Testis (tissue), 3 donors: Measurements from ENCODE around the gene C6orf132. TPM values are rescaled to one million over a fixed set of nuclear protein-coding genes. Genes with fewer than 3 reads are reported as not detected.

Experiments
- DNase-seq: peaks from one replicate; pipeline ENCODE4 v3.0.0-alpha.2; 2019
- H3K27ac ChIP-seq, 2 donors: fragments of 200-600 bp; sonication (generic); one replicate each; pipeline ENCODE4 v1.5.1; 2019
- H3K27me3 ChIP-seq: fragments of 200-600 bp; sonication (generic); one replicate; pipeline ENCODE4 v1.5.1; 2019
- H3K36me3 ChIP-seq: fragments of 200-600 bp; sonication (generic); one replicate; pipeline ENCODE4 v1.5.1; 2017; ENCODE audit warnings: low read depth; ENCODE audit errors: missing control alignments
- H3K4me1 ChIP-seq: fragments of 200-600 bp; sonication (generic); one replicate; pipeline ENCODE4 v1.5.1; 2019
- H3K4me3 ChIP-seq, 2 donors: fragments of 200-600 bp; sonication (generic); one replicate each; pipeline ENCODE4 v1.5.1; 2017 to 2019
- H3K9me3 ChIP-seq: fragments of 200-600 bp; sonication (generic); one replicate; pipeline ENCODE4 v1.5.1; 2017
- POLR2A ChIP-seq: fragments of 450-650 bp; IDR thresholded peaks from one replicate; pipeline ENCODE4 v1.6.1; 2017; ENCODE audit warnings: antibody characterized with exemption, mild to moderate bottlenecking, moderate library complexity
- WGBS, 2 donors: methylation state at CpG; one replicate each; pipeline ENCODE4 v1.1.5; 2018; 5-methylcytosine and 5-hydroxymethylcytosine counted together
- intact Hi-C: fragments of 100-400 bp; cut with DNase I; formaldehyde crosslinking; loops from one replicate; pipeline ENCODE4 v1.15.1; 2023; ENCODE audit warnings: low total_unique reads
- polyA plus RNA-seq: library from polyadenylated mRNA; stranded (reverse); fragments of 350-450 nt; fragmentation: Illumina TruSeq; extraction: RNeasy Lipid Tissue Mini Kit (QIAGEN cat#74804); gene quantifications from one replicate; pipeline ENCODE4 v1.2.3, GENCODE V29; 2014; ENCODE audit warnings: low read depth, low replicate concordance; ENCODE audit not compliant: insufficient read depth
- total RNA-seq, 2 donors: library from RNA; depleted of rRNA; stranded (reverse); fragments of >200 nt; gene quantifications; one replicate each; pipeline ENCODE4 v1.2.3, GENCODE V29; 2016
- TF ChIP-seq, protein P1 (sequence below), 3 experiments: fragments of 450-650 bp in 2 of 3; fragments of 200-600 bp in 1 of 3; sonication (generic) in 1 of 3; IDR thresholded peaks; one replicate each; pipeline ENCODE4 v1.5.1; 2016 to 2019; ENCODE audit warnings: antibody characterized with exemption in 3 of 3, mild to moderate bottlenecking in 2 of 3, moderate library complexity in 1 of 3

Gene C6orf132
- total and polyA plus RNA-seq, 3 donors from 2014 or later = 1.1 to 2.0 (median 1.3) TPM

DNA sequence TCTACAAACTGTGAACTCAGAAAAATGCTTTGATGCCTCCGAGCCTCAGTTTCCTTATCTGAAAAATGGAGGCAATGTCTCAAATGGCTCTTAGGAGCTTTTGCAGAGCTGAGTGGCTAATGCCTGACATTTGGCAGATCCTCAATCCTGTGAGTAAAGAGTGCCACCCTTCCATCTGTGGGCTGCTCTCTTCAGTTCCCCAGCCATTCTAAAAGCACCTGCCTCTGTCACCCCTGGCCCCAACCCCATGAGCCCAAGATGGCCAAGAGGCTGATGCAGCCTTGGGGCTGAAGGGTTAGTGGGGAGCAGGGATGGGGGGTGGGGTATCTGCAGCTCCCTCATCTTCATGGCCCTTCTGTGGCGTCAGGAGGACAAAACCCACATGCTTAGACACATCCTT lies 16.2 kb upstream of the C6orf132 start:
- TF ChIP-seq POLR2A = no peak
- TF ChIP-seq, protein P1, sequence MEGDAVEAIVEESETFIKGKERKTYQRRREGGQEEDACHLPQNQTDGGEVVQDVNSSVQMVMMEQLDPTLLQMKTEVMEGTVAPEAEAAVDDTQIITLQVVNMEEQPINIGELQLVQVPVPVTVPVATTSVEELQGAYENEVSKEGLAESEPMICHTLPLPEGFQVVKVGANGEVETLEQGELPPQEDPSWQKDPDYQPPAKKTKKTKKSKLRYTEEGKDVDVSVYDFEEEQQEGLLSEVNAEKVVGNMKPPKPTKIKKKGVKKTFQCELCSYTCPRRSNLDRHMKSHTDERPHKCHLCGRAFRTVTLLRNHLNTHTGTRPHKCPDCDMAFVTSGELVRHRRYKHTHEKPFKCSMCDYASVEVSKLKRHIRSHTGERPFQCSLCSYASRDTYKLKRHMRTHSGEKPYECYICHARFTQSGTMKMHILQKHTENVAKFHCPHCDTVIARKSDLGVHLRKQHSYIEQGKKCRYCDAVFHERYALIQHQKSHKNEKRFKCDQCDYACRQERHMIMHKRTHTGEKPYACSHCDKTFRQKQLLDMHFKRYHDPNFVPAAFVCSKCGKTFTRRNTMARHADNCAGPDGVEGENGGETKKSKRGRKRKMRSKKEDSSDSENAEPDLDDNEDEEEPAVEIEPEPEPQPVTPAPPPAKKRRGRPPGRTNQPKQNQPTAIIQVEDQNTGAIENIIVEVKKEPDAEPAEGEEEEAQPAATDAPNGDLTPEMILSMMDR (IDR thresholded peaks at IDR 0.05) = no peak
- DNase-seq = no peak
- intact Hi-C loops = no loop called here
- Histone ChIP-seq H3K9me3 (no peaks in the 10 kb centered on the region), H3K27ac (no peak overlapping the region), H3K4me3 (no peak overlapping the region), H3K4me1 (no peaks in the 10 kb centered on the region), H3K27me3 (no peaks in the 10 kb centered on the region), H3K36me3 (no peaks in the 10 kb centered on the region)
- 94 to 96% methylated on average over 2 of the region's 2 CpGs for WGBS, 2 donors

DNA sequence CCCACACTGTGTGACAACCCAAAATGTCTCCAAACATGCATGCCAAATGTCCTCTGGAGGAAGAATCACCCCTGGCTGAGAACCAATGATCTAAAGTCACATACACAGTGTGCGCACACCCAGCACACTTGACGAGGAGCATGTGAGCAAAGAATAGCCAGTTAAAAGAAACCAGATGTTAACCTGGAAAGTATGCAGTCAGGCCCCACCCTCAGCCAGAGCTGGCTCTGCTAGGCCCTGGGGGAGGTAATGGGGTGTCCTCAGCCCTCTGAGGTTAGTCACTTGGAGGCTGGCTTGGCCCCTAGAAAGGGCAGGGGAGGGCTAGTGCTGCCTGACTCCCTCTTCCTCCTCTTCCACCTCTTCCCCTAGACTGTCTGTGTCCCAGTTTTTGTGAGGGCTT lies 15.6 kb upstream of the C6orf132 start:
- Histone ChIP-seq H3K36me3 (no peaks in the 10 kb centered on the region), H3K9me3 (no peaks in the 10 kb centered on the region), H3K27me3 (no peaks in the 10 kb centered on the region), H3K4me1 (no peaks in the 10 kb centered on the region), H3K4me3 (no peak overlapping the region), H3K27ac (no peak overlapping the region)
- TF ChIP-seq POLR2A = no peak
- TF ChIP-seq, protein P1 (IDR thresholded peaks at IDR 0.05) = no peak
- 70 to 73% methylated on average over 2 of the region's 2 CpGs for WGBS, 2 donors
- no peak for DNase-seq
- intact Hi-C loops = no loop called here

DNA sequence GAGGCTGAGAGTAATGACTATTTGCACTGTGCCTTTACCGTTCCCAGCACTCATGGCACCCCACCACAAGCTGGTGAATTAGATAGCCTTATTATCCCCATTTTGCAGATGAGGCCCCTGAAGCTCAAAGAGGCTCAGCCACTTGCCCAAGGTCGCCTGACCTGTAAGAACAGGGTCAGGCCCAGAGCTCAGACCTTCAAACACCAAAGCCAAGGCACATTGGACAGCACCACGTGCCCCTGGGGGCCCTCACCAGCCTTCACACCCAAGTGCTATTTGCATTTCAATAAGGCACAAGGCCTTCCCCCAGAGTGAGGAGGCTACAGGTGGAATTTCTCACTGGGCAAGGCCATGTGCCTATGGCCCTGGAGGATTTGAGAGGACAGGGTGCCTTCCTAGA lies 14.2 kb upstream of the C6orf132 start:
- Histone ChIP-seq H3K9me3 (no peaks in the 10 kb centered on the region), H3K4me3 (no peak overlapping the region), H3K36me3 (no peaks in the 10 kb centered on the region), H3K4me1 (no peaks in the 10 kb centered on the region), H3K27ac (no peak overlapping the region), H3K27me3 (no peaks in the 10 kb centered on the region)
- intact Hi-C loops = no loop called here
- DNase-seq = no peak
- 82 to 86% methylated on average over 2 to 3 of the region's 3 CpGs for WGBS, 2 donors
- TF ChIP-seq, protein P1 (IDR thresholded peaks at IDR 0.05) = no peak
- TF ChIP-seq POLR2A = no peak

DNA sequence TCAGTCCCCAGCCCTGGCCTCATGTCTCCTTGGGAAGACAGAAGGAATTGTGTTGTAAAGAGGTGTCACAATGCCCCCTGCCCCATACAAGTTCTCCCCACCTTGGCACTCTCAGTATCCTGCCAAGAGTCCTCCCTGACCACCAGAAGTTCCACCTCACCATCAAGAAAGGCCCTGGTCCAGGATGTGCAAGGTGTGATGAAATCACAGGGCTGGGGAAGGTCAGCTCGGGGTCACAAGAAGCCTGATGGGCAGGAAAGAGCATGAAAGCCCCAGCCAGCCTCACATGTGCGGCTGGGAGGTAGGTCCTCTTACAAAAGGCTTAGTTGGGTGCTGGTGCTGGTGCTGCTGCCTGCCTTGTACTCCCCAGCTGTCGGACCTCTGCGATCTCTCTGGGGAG lies 12.9 kb upstream of the C6orf132 start:
- intact Hi-C loops = no loop called here
- H3K4me1 ChIP-seq = no peaks in the 10 kb centered on the region

More for the DNA sequence above, 12.9 kb upstream of the C6orf132 start:
- WGBS, 2 donors = 93 to 97% methylated on average over 4 of the region's 4 CpGs
- no peak for DNase-seq
- H3K4me3 ChIP-seq = no peak overlapping the region
- TF ChIP-seq, protein P1 (IDR thresholded peaks at IDR 0.05) = no peak
- TF ChIP-seq POLR2A = no peak
- no peak overlapping the region for H3K27ac ChIP-seq
- no peaks in the 10 kb centered on the region for H3K27me3 ChIP-seq
- H3K36me3 ChIP-seq = no peaks in the 10 kb centered on the region
- no peaks in the 10 kb centered on the region for H3K9me3 ChIP-seq
